HEK293T (cell line): ENCODE data around the gene STX18.

Source experiments
- ARNT ChIP-seq: fragments of 450-650 bp; IDR thresholded peaks from 2 replicates; pipeline ENCODE4 v1.6.1; 2017; ENCODE audit warnings: mild to moderate bottlenecking
- BHLHE40 ChIP-seq: fragments of 450-650 bp; IDR thresholded peaks from 2 replicates; pipeline ENCODE4 v1.6.1; 2016; ENCODE audit warnings: mild to moderate bottlenecking, moderate library complexity, borderline replicate concordance
- ELF4 ChIP-seq: fragments of 450-650 bp; IDR thresholded peaks from 2 replicates; pipeline ENCODE4 v1.6.1; 2017; ENCODE audit warnings: antibody characterized with exemption
- FOXA1 ChIP-seq: fragments of 450-650 bp; IDR thresholded peaks from 2 replicates; pipeline ENCODE4 v1.6.1; 2016; ENCODE audit warnings: mild to moderate bottlenecking
- FOXK2 ChIP-seq: fragments of 450-650 bp; IDR thresholded peaks from 2 replicates; pipeline ENCODE4 v1.6.1; 2016; ENCODE audit warnings: mild to moderate bottlenecking
- FOXM1 ChIP-seq: fragments of 450-650 bp; IDR thresholded peaks from 2 replicates; pipeline ENCODE4 v1.6.1; 2017; ENCODE audit warnings: mild to moderate bottlenecking, borderline replicate concordance
- HDGF ChIP-seq: fragments of 450-650 bp; IDR thresholded peaks from 2 replicates; pipeline ENCODE4 v1.6.1; 2017; ENCODE audit warnings: antibody characterized with exemption, borderline replicate concordance
- LEF1 ChIP-seq: fragments of 450-650 bp; IDR thresholded peaks from 2 replicates; pipeline ENCODE4 v1.6.1; 2017; ENCODE audit warnings: mild to moderate bottlenecking, borderline replicate concordance
- NFRKB ChIP-seq: fragments of 450-650 bp; IDR thresholded peaks from 2 replicates; pipeline ENCODE4 v1.6.1; 2016; ENCODE audit warnings: mild to moderate bottlenecking, moderate library complexity
- PKNOX1 ChIP-seq: fragments of 450-650 bp; IDR thresholded peaks from 2 replicates; pipeline ENCODE4 v1.6.1; 2016
- SP1 ChIP-seq: fragments of 450-650 bp; IDR thresholded peaks from 2 replicates; pipeline ENCODE4 v1.6.1; 2017
- SUZ12 ChIP-seq: fragments of 450-650 bp; IDR thresholded peaks from 2 replicates; pipeline ENCODE4 v1.6.1; 2016; ENCODE audit warnings: mild to moderate bottlenecking
- TARDBP ChIP-seq: fragments of 450-650 bp; IDR thresholded peaks from 2 replicates; pipeline ENCODE4 v1.6.1; 2016
- ZNF384 ChIP-seq: fragments of 450-650 bp; IDR thresholded peaks from 2 replicates; pipeline ENCODE4 v1.6.1; 2016

GRCh38 chr4:4580494-4580893 lies 38.6 kb upstream of the STX18 start:
- TF ChIP-seq BHLHE40 (no peak), FOXK2 (no peak), SP1 (no peak), ZNF384 (no peak), SUZ12 (no peak), ELF4 (no peak), FOXA1 (no peak), NFRKB (no peak), ARNT (no peak), PKNOX1 (no peak), LEF1 (no peak), FOXM1 (no peak), HDGF (no peak), TARDBP (no peak)
